ENCODE results near the gene ABTB1.

The ABTB1 gene

GRCh38 chr3:127678611-127679533 lies 6.1 kb downstream of the ABTB1 start:
- no peaks in the 10 kb centered on the region for H3K9me3 ChIP-seq (ENCODE audit: insufficient read depth, low read depth, low read length)

DNA sequence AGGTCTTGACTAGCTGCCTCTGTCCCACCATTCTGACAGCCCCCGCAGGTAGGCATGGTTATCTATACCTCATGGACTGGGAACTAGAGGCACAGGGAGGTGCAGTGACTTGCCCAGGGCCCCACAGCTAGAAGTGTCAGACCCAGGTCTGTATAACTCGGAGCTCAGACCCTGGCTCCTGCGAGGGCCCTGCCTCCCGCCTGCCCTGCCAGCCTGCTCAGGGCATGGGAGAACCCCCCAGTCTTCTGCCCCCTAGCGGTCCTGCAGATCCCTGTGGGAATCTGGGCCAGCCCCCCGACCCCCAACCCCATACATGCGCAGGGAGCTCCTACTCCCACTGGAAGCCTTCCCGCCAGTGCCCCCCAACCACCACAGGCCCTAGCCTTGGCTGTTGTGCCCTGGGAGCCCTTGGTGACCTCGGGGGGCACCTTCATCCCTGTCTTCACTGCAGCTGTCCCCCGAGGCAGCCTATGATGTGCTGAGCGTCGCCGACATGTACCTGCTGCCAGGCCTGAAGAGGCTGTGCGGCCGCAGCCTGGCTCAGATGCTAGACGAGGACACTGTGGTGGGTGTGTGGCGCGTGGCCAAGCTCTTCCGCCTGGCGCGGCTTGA lies 6.9 kb downstream of the ABTB1 start:
- Histone ChIP-seq H3K14ac (ENCODE audit: low read length) (no peak overlapping the region), H3K18ac (ENCODE audit: low read length) (no peak overlapping the region), H3K79me2 (ENCODE audit: control insufficient read depth, insufficient read depth, low read length, poor library complexity) (no peaks in the 10 kb centered on the region), H4K8ac (ENCODE audit: low read depth, low read length) (no peak overlapping the region), H2AK5ac (ENCODE audit: low read length) (no peak overlapping the region), H3K4me1 (ENCODE audit: control insufficient read depth in 1 of 2, insufficient read depth in 2 of 2, low read length in 2 of 2) (peaks cover 0 to 3% of the 10 kb centered on the region in 2 experiments), H3K27me3 (ENCODE audit: insufficient read depth, low read length) (no peaks in the 10 kb centered on the region), H3K36me3 (ENCODE audit: control insufficient read depth in 1 of 2, insufficient read depth in 2 of 2, low read length in 2 of 2) (no peaks in the 10 kb centered on the region), H3K23ac (ENCODE audit: low read length) (no peak overlapping the region), H3K4ac (ENCODE audit: low read depth, low read length) (no peak overlapping the region), H2BK5ac (ENCODE audit: low read depth, low read length, poor library complexity) (no peak overlapping the region), H4K12ac (ENCODE audit: low read depth, low read length) (no peak overlapping the region), H3K4me2 (ENCODE audit: low read length) (no peak overlapping the region), H3K9me3 (ENCODE audit: insufficient read depth, low read depth, low read length) (no peaks in the 10 kb centered on the region), H2BK12ac (ENCODE audit: low read length) (no peak overlapping the region), H3K79me1 (ENCODE audit: low read length) (no peaks in the 10 kb centered on the region), H2AFZ (ENCODE audit: insufficient read depth, low read length, poor library complexity) (no peak overlapping the region), H2BK120ac (ENCODE audit: insufficient read depth, low read length, poor library complexity) (no peak overlapping the region), H4K91ac (ENCODE audit: low read depth, low read length) (no peak overlapping the region), H3K4me3 (ENCODE audit: low read depth, low read length) (no peak overlapping the region), H3K27ac (ENCODE audit: low read depth, low read length) (no peak overlapping the region), H3K9ac (ENCODE audit: low read length) (no peak overlapping the region)
- WGBS (ENCODE audit: extremely low coverage, insufficient coverage, insufficient read length): no CpG with 5 or more reads among the region's 21 CpGs
- no peak for DNase-seq

More at GRCh38 chr3:127678611-127679533, 6.1 kb downstream of the ABTB1 start:
- Histone ChIP-seq H3K36me3 (ENCODE audit: control insufficient read depth in 1 of 2, insufficient read depth in 2 of 2, low read length in 2 of 2) (no peaks in the 10 kb centered on the region), H4K8ac (ENCODE audit: low read depth, low read length) (no peak overlapping the region), H3K9ac (ENCODE audit: low read length) (no peak overlapping the region), H4K91ac (ENCODE audit: low read depth, low read length) (no peak overlapping the region), H3K27ac (ENCODE audit: low read depth, low read length) (no peak overlapping the region), H3K23ac (ENCODE audit: low read length) (no peak overlapping the region), H3K79me2 (ENCODE audit: control insufficient read depth, insufficient read depth, low read length, poor library complexity) (no peaks in the 10 kb centered on the region), H2BK12ac (ENCODE audit: low read length) (no peak overlapping the region), H4K12ac (ENCODE audit: low read depth, low read length) (no peak overlapping the region), H3K18ac (ENCODE audit: low read length) (no peak overlapping the region), H2AK5ac (ENCODE audit: low read length) (no peak overlapping the region), H3K4me1 (ENCODE audit: control insufficient read depth in 1 of 2, insufficient read depth in 2 of 2, low read length in 2 of 2) (peaks cover 0 to 3% of the 10 kb centered on the region in 2 experiments), H3K27me3 (ENCODE audit: insufficient read depth, low read length) (no peaks in the 10 kb centered on the region), H2AFZ (ENCODE audit: insufficient read depth, low read length, poor library complexity) (no peak overlapping the region), H3K14ac (ENCODE audit: low read length) (no peak overlapping the region), H3K4me2 (ENCODE audit: low read length) (no peak overlapping the region), H3K79me1 (ENCODE audit: low read length) (no peaks in the 10 kb centered on the region), H3K4me3 (ENCODE audit: low read depth, low read length) (no peak overlapping the region), H2BK120ac (ENCODE audit: insufficient read depth, low read length, poor library complexity) (no peak overlapping the region), H2BK5ac (ENCODE audit: low read depth, low read length, poor library complexity) (no peak overlapping the region), H3K4ac (ENCODE audit: low read depth, low read length) (no peak overlapping the region)
- no CpG with 5 or more reads among the region's 12 CpGs for WGBS (ENCODE audit: extremely low coverage, insufficient coverage, insufficient read length)
- no peak for DNase-seq

GRCh38 chr3:127680146-127680661 lies 7.5 kb downstream of the ABTB1 start:
- Histone ChIP-seq H3K27me3 (ENCODE audit: insufficient read depth, low read length) (no peaks in the 10 kb centered on the region), H2BK12ac (ENCODE audit: low read length) (no peak overlapping the region), H3K4me3 (ENCODE audit: low read depth, low read length) (peak overlapping the region; percentile 5), H2BK120ac (ENCODE audit: insufficient read depth, low read length, poor library complexity) (no peak overlapping the region), H3K79me1 (ENCODE audit: low read length) (no peaks in the 10 kb centered on the region), H3K4me1 (ENCODE audit: control insufficient read depth in 1 of 2, insufficient read depth in 2 of 2, low read length in 2 of 2) (peaks cover 0 to 3% of the 10 kb centered on the region in 2 experiments), H3K36me3 (ENCODE audit: control insufficient read depth in 1 of 2, insufficient read depth in 2 of 2, low read length in 2 of 2) (no peaks in the 10 kb centered on the region), H3K79me2 (ENCODE audit: control insufficient read depth, insufficient read depth, low read length, poor library complexity) (no peaks in the 10 kb centered on the region), H3K4ac (ENCODE audit: low read depth, low read length) (no peak overlapping the region), H2AFZ (ENCODE audit: insufficient read depth, low read length, poor library complexity) (no peak overlapping the region), H3K9me3 (ENCODE audit: insufficient read depth, low read depth, low read length) (no peaks in the 10 kb centered on the region), H3K9ac (ENCODE audit: low read length) (no peak overlapping the region), H4K91ac (ENCODE audit: low read depth, low read length) (no peak overlapping the region), H4K12ac (ENCODE audit: low read depth, low read length) (no peak overlapping the region), H3K14ac (ENCODE audit: low read length) (no peak overlapping the region), H2AK5ac (ENCODE audit: low read length) (no peak overlapping the region), H2BK5ac (ENCODE audit: low read depth, low read length, poor library complexity) (no peak overlapping the region), H3K27ac (ENCODE audit: low read depth, low read length) (no peak overlapping the region), H3K23ac (ENCODE audit: low read length) (no peak overlapping the region), H3K18ac (ENCODE audit: low read length) (no peak overlapping the region), H4K8ac (ENCODE audit: low read depth, low read length) (no peak overlapping the region), H3K4me2 (ENCODE audit: low read length) (no peak overlapping the region)
- no peak for DNase-seq
- no CpG with 5 or more reads among the region's 21 CpGs for WGBS (ENCODE audit: extremely low coverage, insufficient coverage, insufficient read length)

GRCh38 chr3:127680798-127681221 lies 8.1 kb downstream of the ABTB1 start:
- H4K12ac ChIP-seq (ENCODE audit: low read depth, low read length): no peak overlapping the region
- H3K4ac ChIP-seq (ENCODE audit: low read depth, low read length): no peak overlapping the region
- DNase-seq: no peak
- H3K79me1 ChIP-seq (ENCODE audit: low read length): no peaks in the 10 kb centered on the region
- H3K36me3 ChIP-seq (ENCODE audit: control insufficient read depth in 1 of 2, insufficient read depth in 2 of 2, low read length in 2 of 2): no peaks in the 10 kb centered on the region
- no peak overlapping the region for H2AFZ ChIP-seq (ENCODE audit: insufficient read depth, low read length, poor library complexity)
- no peaks in the 10 kb centered on the region for H3K27me3 ChIP-seq (ENCODE audit: insufficient read depth, low read length)
- H3K18ac ChIP-seq (ENCODE audit: low read length): no peak overlapping the region
- H4K91ac ChIP-seq (ENCODE audit: low read depth, low read length): no peak overlapping the region
- H3K23ac ChIP-seq (ENCODE audit: low read length): no peak overlapping the region
- WGBS (ENCODE audit: extremely low coverage, insufficient coverage, insufficient read length): no CpG with 5 or more reads among the region's 1 CpG
- no peak overlapping the region for H2AK5ac ChIP-seq (ENCODE audit: low read length)
- H3K9me3 ChIP-seq (ENCODE audit: insufficient read depth, low read depth, low read length): no peaks in the 10 kb centered on the region
- H3K27ac ChIP-seq (ENCODE audit: low read depth, low read length): no peak overlapping the region
- H4K8ac ChIP-seq (ENCODE audit: low read depth, low read length): no peak overlapping the region
- no peaks in the 10 kb centered on the region for H3K79me2 ChIP-seq (ENCODE audit: control insufficient read depth, insufficient read depth, low read length, poor library complexity)
- no peak overlapping the region for H2BK5ac ChIP-seq (ENCODE audit: low read depth, low read length, poor library complexity)
- H3K4me1 ChIP-seq (ENCODE audit: control insufficient read depth in 1 of 2, insufficient read depth in 2 of 2, low read length in 2 of 2): peaks cover 0 to 3% of the 10 kb centered on the region in 2 experiments
- H2BK120ac ChIP-seq (ENCODE audit: insufficient read depth, low read length, poor library complexity): no peak overlapping the region
- no peak overlapping the region for H3K4me2 ChIP-seq (ENCODE audit: low read length)
- no peak overlapping the region for H2BK12ac ChIP-seq (ENCODE audit: low read length)
- no peak overlapping the region for H3K14ac ChIP-seq (ENCODE audit: low read length)
- H3K9ac ChIP-seq (ENCODE audit: low read length): no peak overlapping the region
- no peak overlapping the region for H3K4me3 ChIP-seq (ENCODE audit: low read depth, low read length)

Data from trophoblast cell (in vitro differentiated cells and primary cell).